Liver (tissue), 9 donors: ENCODE results near the gene PLXDC2. TPM values are rescaled to one million over a fixed set of nuclear protein-coding genes. Genes with fewer than 3 reads are reported as not detected.

Experiments used
- DNase-seq: peaks from one replicate; pipeline ENCODE4 v3.0.0-alpha.2; 2017; ENCODE audit warnings: low spot score
- H3K27ac ChIP-seq, 2 donors: one replicate each; pipeline ENCODE4 v1.7.0; 2013; ENCODE audit warnings: inconsistent platforms in 2 of 2, low read length in 2 of 2, control low read depth in 1 of 2, low read depth in 1 of 2, mild to moderate bottlenecking in 1 of 2
- H3K27me3 ChIP-seq, 4 donors: one replicate each; pipeline versions ENCODE4 v1.6.1 to v1.7.0; 2013; ENCODE audit warnings: low read length in 3 of 4, inconsistent platforms in 1 of 4, mild to moderate bottlenecking in 1 of 4, moderate library complexity in 1 of 4; ENCODE audit not compliant: control insufficient read depth in 4 of 4, insufficient read depth in 4 of 4
- H3K36me3 ChIP-seq, 4 donors: one replicate each; pipeline versions ENCODE4 v1.6.1 to v1.7.0; 2013; ENCODE audit warnings: low read length in 3 of 4, mild to moderate bottlenecking in 3 of 4, low read depth in 1 of 4, moderate library complexity in 1 of 4; ENCODE audit not compliant: control insufficient read depth in 4 of 4, insufficient read depth in 3 of 4
- H3K4me1 ChIP-seq, 4 donors: one replicate each; pipeline versions ENCODE4 v1.6.1 to v1.7.0; 2013; ENCODE audit warnings: low read length in 3 of 4, mild to moderate bottlenecking in 3 of 4, moderate library complexity in 1 of 4; ENCODE audit not compliant: control insufficient read depth in 4 of 4, insufficient read depth in 4 of 4
- H3K4me3 ChIP-seq, 3 donors: one replicate each; pipeline versions ENCODE4 v1.6.1 to v1.7.0; 2013; ENCODE audit warnings: low read length in 3 of 3, control low read depth in 1 of 3, low read depth in 1 of 3, mild to moderate bottlenecking in 1 of 3
- H3K9ac ChIP-seq, 2 donors: one replicate each; pipeline ENCODE4 v1.7.0; 2013; ENCODE audit warnings: low read length in 2 of 2, mild to moderate bottlenecking in 2 of 2, moderate library complexity in 2 of 2, control low read depth in 1 of 2, low read depth in 1 of 2
- H3K9me3 ChIP-seq, 4 donors: one replicate each; pipeline versions ENCODE4 v1.6.1 to v1.7.0; 2013; ENCODE audit warnings: low read length in 3 of 4; ENCODE audit not compliant: control insufficient read depth in 4 of 4
- EGR1 ChIP-seq, 2 donors: IDR thresholded peaks; 2 replicates each; pipeline ENCODE4 v1.6.1; 2016 to 2018; ENCODE audit warnings: antibody characterized with exemption in 2 of 2, low read depth in 2 of 2
- FOXA1 ChIP-seq: IDR thresholded peaks from 2 replicates; pipeline ENCODE4 v1.6.1; 2016; ENCODE audit warnings: antibody characterized with exemption
- FOXA2 ChIP-seq: IDR thresholded peaks from 2 replicates; pipeline ENCODE4 v1.6.1; 2016; ENCODE audit warnings: antibody characterized with exemption
- GABPA ChIP-seq, 2 donors: IDR thresholded peaks in 1 of 2; conservative IDR thresholded peaks in 1 of 2; 2 replicates each; pipeline ENCODE4 v1.6.1; 2016; ENCODE audit warnings: antibody characterized with exemption in 2 of 2, mild to moderate bottlenecking in 1 of 2, moderate library complexity in 1 of 2
- HNF4A ChIP-seq, 2 donors: conservative IDR thresholded peaks; 2 replicates each; pipeline ENCODE4 v1.6.1; 2016; ENCODE audit warnings: antibody characterized with exemption in 2 of 2, mild to moderate bottlenecking in 2 of 2
- HNF4G ChIP-seq: IDR thresholded peaks from 2 replicates; pipeline ENCODE4 v1.6.1; 2016; ENCODE audit warnings: antibody characterized with exemption
- JUND ChIP-seq, 2 donors: IDR thresholded peaks; 2 replicates each; pipeline ENCODE4 v1.6.1; 2016; ENCODE audit warnings: antibody characterized with exemption in 2 of 2
- NR2F2 ChIP-seq: IDR thresholded peaks from 2 replicates; pipeline ENCODE4 v1.6.1; 2016; ENCODE audit warnings: antibody characterized with exemption
- RAD21 ChIP-seq, 2 donors: IDR thresholded peaks; 2 replicates each; pipeline ENCODE4 v1.6.1; 2016; ENCODE audit warnings: antibody characterized with exemption in 2 of 2, mild to moderate bottlenecking in 2 of 2
- RXRA ChIP-seq, 2 donors: IDR thresholded peaks; 2 replicates each; pipeline ENCODE4 v1.6.1; 2017 to 2018; ENCODE audit warnings: antibody characterized with exemption in 2 of 2, mild to moderate bottlenecking in 1 of 2
- SP1 ChIP-seq: IDR thresholded peaks from 2 replicates; pipeline ENCODE4 v1.6.1; 2018; ENCODE audit warnings: antibody characterized with exemption, mild to moderate bottlenecking
- TAF1 ChIP-seq: conservative IDR thresholded peaks from 2 replicates; pipeline ENCODE4 v1.6.1; 2016; ENCODE audit warnings: antibody characterized with exemption, mild to moderate bottlenecking
- YY1 ChIP-seq: IDR thresholded peaks from 2 replicates; pipeline ENCODE4 v1.6.1; 2016; ENCODE audit warnings: antibody characterized with exemption, mild to moderate bottlenecking
- WGBS: extraction: QIAGEN DNeasy Blood & Tissue Kit; methylation state at CpG from one replicate; pipeline ENCODE4 v1.1.7; 2013; 5-methylcytosine and 5-hydroxymethylcytosine counted together
- polyA plus RNA-seq, 2 donors: library from polyadenylated mRNA; stranded (reverse) in 1 of 2; unstranded in 1 of 2; fragments of 200-250 nt in 1 of 2; fragments of >200 nt in 1 of 2; fragmentation: Nextera tagmentation in 1 of 2; extraction: Ambion mirVana in 1 of 2; gene quantifications; one replicate each; pipeline versions ENCODE4 v1.2.1 to v1.2.3, GENCODE V29; 2013 to 2015
- total RNA-seq, 2 donors: library from RNA; depleted of rRNA; stranded (reverse); fragments of >200 nt; gene quantifications; one replicate each; pipeline ENCODE4 v1.2.3, GENCODE V29; 2014
- TF ChIP-seq, protein P1 (sequence below): IDR thresholded peaks from 2 replicates; pipeline ENCODE4 v1.6.1; 2016; ENCODE audit warnings: antibody characterized with exemption
- TF ChIP-seq, protein P2 (sequence below): IDR thresholded peaks from 2 replicates; pipeline ENCODE4 v1.6.1; 2016; ENCODE audit warnings: antibody characterized with exemption
- TF ChIP-seq, protein P3 (sequence below): fragments of 150-350 bp; IDR thresholded peaks from 2 replicates; pipeline ENCODE4 v1.5.1; 2017; ENCODE audit warnings: improper control_type of control experiment, low read depth, low read length; ENCODE audit not compliant: missing input control
- TF ChIP-seq, protein P4 (sequence below): IDR thresholded peaks from 2 replicates; pipeline ENCODE4 v1.6.1; 2016; ENCODE audit warnings: antibody characterized with exemption, mild to moderate bottlenecking
- TF ChIP-seq, protein P5 (sequence below): IDR thresholded peaks from 2 replicates; pipeline ENCODE4 v1.6.1; 2016; ENCODE audit warnings: antibody characterized with exemption
- donor health status: healthy.
- donor health status: healthy.
- donor health status: healthy.
- donor health status: healthy.
- donor health status: healthy.

Gene PLXDC2
- total and polyA plus RNA-seq, 4 donors, result 1.4 to 5.1 (median 2.4) TPM

DNA sequence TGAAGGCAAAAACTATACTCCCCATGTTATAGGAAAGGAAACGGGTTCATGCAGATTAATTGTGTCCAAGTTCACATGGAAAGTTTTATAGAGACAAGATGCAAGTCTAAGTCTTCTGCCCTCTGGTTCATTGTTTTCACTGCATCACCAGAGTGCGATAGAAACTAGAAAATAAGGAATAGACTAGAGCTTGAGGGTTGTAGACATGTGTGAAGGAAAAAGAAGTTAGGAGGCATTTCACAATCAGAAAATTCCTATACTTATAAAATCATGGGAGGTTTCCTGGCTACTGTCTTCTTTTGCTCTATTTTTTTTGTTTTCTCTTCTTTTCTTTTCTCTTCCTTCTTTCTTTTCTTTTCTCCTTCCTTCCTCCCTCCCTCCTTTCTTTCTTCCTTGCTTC, 329.8 kb downstream of the PLXDC2 start:
- TF ChIP-seq, protein P1, sequence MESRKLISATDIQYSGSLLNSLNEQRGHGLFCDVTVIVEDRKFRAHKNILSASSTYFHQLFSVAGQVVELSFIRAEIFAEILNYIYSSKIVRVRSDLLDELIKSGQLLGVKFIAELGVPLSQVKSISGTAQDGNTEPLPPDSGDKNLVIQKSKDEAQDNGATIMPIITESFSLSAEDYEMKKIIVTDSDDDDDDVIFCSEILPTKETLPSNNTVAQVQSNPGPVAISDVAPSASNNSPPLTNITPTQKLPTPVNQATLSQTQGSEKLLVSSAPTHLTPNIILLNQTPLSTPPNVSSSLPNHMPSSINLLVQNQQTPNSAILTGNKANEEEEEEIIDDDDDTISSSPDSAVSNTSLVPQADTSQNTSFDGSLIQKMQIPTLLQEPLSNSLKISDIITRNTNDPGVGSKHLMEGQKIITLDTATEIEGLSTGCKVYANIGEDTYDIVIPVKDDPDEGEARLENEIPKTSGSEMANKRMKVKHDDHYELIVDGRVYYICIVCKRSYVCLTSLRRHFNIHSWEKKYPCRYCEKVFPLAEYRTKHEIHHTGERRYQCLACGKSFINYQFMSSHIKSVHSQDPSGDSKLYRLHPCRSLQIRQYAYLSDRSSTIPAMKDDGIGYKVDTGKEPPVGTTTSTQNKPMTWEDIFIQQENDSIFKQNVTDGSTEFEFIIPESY, result no peak
- TF ChIP-seq SP1, result no peak
- TF ChIP-seq RXRA (IDR thresholded peaks at IDR 0.05), result no peak
- TF ChIP-seq, protein P2, sequence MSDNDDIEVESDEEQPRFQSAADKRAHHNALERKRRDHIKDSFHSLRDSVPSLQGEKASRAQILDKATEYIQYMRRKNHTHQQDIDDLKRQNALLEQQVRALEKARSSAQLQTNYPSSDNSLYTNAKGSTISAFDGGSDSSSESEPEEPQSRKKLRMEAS, result no peak
- TF ChIP-seq GABPA (IDR thresholded peaks at IDR 0.05 in 1 of 2, conservative IDR thresholded peaks at IDR 0.05 in 1 of 2), result no peak
- TF ChIP-seq HNF4G, result no peak
- TF ChIP-seq EGR1 (IDR thresholded peaks at IDR 0.05; ENCODE audit: low read depth in 2 of 2), result no peak
- no peak for TF ChIP-seq YY1
- TF ChIP-seq, protein P3, sequence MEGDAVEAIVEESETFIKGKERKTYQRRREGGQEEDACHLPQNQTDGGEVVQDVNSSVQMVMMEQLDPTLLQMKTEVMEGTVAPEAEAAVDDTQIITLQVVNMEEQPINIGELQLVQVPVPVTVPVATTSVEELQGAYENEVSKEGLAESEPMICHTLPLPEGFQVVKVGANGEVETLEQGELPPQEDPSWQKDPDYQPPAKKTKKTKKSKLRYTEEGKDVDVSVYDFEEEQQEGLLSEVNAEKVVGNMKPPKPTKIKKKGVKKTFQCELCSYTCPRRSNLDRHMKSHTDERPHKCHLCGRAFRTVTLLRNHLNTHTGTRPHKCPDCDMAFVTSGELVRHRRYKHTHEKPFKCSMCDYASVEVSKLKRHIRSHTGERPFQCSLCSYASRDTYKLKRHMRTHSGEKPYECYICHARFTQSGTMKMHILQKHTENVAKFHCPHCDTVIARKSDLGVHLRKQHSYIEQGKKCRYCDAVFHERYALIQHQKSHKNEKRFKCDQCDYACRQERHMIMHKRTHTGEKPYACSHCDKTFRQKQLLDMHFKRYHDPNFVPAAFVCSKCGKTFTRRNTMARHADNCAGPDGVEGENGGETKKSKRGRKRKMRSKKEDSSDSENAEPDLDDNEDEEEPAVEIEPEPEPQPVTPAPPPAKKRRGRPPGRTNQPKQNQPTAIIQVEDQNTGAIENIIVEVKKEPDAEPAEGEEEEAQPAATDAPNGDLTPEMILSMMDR, result no peak
- no peak for TF ChIP-seq NR2F2
- TF ChIP-seq, protein P4, sequence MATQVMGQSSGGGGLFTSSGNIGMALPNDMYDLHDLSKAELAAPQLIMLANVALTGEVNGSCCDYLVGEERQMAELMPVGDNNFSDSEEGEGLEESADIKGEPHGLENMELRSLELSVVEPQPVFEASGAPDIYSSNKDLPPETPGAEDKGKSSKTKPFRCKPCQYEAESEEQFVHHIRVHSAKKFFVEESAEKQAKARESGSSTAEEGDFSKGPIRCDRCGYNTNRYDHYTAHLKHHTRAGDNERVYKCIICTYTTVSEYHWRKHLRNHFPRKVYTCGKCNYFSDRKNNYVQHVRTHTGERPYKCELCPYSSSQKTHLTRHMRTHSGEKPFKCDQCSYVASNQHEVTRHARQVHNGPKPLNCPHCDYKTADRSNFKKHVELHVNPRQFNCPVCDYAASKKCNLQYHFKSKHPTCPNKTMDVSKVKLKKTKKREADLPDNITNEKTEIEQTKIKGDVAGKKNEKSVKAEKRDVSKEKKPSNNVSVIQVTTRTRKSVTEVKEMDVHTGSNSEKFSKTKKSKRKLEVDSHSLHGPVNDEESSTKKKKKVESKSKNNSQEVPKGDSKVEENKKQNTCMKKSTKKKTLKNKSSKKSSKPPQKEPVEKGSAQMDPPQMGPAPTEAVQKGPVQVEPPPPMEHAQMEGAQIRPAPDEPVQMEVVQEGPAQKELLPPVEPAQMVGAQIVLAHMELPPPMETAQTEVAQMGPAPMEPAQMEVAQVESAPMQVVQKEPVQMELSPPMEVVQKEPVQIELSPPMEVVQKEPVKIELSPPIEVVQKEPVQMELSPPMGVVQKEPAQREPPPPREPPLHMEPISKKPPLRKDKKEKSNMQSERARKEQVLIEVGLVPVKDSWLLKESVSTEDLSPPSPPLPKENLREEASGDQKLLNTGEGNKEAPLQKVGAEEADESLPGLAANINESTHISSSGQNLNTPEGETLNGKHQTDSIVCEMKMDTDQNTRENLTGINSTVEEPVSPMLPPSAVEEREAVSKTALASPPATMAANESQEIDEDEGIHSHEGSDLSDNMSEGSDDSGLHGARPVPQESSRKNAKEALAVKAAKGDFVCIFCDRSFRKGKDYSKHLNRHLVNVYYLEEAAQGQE, result no peak
- TF ChIP-seq, protein P5, sequence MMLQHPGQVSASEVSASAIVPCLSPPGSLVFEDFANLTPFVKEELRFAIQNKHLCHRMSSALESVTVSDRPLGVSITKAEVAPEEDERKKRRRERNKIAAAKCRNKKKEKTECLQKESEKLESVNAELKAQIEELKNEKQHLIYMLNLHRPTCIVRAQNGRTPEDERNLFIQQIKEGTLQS, result no peak
- no peak for TF ChIP-seq JUND (IDR thresholded peaks at IDR 0.05)
- TF ChIP-seq FOXA1, result no peak
- no peak for TF ChIP-seq TAF1
- no peak for TF ChIP-seq FOXA2
- TF ChIP-seq RAD21 (IDR thresholded peaks at IDR 0.05), result no peak
- no peak for TF ChIP-seq HNF4A (conservative IDR thresholded peaks at IDR 0.05)
- Histone ChIP-seq H3K27me3 (no peaks in the 10 kb centered on the region), H3K9me3 (no peaks in the 10 kb centered on the region), H3K4me3 (no peak overlapping the region), H3K27ac (no peak overlapping the region), H3K36me3 (no peaks in the 10 kb centered on the region), H3K4me1 (no peaks in the 10 kb centered on the region), H3K9ac (no peak overlapping the region)
- no peak for DNase-seq
- 92% methylated on average over 2 of the region's 2 CpGs for WGBS

DNA sequence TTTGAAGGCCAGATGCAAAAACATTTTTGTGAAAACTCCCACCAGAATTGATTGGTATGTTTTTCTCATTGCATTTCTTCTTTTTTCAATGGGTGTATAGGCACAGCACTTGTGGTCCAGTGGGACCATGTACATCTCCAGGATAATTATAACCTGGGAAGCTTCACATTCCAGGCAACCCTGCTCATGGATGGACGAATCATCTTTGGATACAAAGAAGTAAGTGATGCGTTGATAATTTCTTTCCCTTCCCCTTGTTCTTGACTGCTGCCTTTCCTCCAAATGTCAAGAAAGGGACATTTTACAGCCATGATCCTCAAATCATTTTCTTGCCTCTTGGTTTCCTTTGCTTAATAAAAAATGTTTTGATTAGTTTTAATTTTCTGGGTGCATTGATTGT, 331.5 kb downstream of the PLXDC2 start:
- no peak overlapping the region for H3K9ac ChIP-seq
- no peaks in the 10 kb centered on the region for H3K9me3 ChIP-seq
- H3K36me3 ChIP-seq, result no peaks in the 10 kb centered on the region
- no peaks in the 10 kb centered on the region for H3K4me1 ChIP-seq
- no peaks in the 10 kb centered on the region for H3K27me3 ChIP-seq
- no peak overlapping the region for H3K27ac ChIP-seq
- 89% methylated on average over 2 of the region's 2 CpGs for WGBS
- DNase-seq, result no peak
- H3K4me3 ChIP-seq, result no peak overlapping the region
- TF ChIP-seq JUND (IDR thresholded peaks at IDR 0.05) (no peak), EGR1 (IDR thresholded peaks at IDR 0.05; ENCODE audit: low read depth in 2 of 2) (no peak), RAD21 (IDR thresholded peaks at IDR 0.05) (no peak), RXRA (IDR thresholded peaks at IDR 0.05) (no peak), NR2F2 (no peak)
- TF ChIP-seq, protein P1, result no peak
- TF ChIP-seq, protein P3, result no peak
- TF ChIP-seq, protein P2, result no peak
